NCI-H1417 (cell line): ENCODE results near the gene HLA-F.

ENCODE experiments used
- DNase-seq, 3 experiments: peaks; one replicate each; lab custom pipeline; 2025; lab: John Stamatoyannopoulos, UW

The HLA-F gene

DNA sequence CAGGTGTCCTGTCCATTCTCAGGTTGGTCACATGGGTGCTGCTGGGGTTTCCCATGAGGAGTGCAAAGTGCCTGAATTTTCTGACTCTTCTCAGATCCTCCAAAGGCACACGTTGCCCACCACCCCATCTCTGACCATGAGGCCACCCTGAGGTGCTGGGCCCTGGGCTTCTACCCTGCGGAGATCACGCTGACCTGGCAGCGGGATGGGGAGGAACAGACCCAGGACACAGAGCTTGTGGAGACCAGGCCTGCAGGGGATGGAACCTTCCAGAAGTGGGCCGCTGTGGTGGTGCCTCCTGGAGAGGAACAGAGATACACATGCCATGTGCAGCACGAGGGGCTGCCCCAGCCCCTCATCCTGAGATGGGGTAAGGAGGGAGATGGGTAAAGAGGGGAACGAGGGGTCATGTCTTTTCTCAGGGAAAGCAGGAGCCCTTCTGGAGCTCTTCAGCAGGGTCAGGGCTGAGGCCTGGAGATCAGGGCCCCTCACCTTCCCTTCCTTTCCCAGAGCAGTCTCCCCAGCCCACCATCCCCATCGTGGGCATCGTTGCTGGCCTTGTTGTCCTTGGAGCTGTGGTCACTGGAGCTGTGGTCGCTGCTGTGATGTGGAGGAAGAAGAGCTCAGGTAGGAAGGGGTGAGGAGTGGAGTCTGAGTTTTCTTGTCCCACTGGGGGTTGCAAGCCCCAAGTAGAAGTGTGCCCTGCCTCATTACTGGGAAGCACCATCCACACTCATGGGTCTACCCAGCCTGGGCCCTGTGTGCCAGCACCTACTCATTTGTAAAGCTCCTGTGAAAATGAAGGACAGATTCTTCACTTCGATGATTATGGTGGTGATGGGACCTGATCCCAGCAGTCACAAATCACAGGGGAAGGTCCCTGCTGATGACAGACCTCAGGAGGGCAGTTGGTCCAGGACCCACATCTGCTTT lies 2.0 kb downstream of the HLA-F start:
- no peak for DNase-seq

DNA sequence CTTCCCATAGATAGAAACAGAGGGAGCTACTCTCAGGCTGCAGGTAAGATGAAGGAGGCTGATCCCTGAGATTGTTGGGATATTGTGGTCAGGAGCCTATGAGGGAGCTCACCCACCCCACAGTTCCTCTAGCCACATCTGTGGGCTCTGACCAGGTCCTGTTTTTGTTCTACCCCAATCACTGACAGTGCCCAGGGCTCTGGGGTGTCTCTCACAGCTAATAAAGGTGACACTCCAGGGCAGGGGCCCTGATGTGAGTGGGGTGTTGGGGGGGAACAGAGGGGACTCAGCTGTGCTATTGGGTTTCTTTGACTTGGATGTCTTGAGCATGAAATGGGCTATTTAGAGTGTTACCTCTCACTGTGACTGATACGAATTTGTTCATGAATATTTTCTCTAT lies 2.8 kb downstream of the HLA-F start:
- DNase-seq, result no peak

DNA sequence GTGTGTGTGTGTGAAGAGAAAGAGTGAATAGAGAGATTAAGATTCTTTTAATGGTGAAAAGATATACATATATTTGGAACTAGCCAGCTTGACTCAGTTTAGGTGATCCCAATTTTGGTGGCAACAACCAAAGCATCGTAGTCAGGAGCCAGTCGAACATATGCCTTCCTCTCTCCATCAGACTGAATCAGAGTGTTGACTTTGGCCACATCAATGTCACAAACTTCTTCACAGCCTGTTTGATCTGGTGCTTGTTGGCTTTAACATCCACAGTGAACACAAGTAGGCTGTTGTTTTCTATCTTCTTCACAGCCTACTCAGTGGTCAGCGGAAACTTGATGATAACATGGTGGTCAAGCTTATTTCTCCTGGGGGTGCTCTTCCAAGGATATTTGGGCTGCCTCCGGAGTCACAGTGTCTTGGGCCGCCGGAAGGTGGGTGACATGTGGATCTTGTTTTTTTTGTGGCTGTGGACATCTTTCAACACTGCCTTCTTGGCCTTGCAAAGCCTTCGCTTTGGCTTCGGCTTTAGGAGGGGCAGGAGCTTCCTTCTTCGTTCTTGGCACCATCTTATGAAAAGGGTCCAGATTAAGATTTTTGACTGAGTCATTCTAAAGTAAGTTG lies 3.4 kb downstream of the HLA-F start:
- DNase-seq, result no peak

DNA sequence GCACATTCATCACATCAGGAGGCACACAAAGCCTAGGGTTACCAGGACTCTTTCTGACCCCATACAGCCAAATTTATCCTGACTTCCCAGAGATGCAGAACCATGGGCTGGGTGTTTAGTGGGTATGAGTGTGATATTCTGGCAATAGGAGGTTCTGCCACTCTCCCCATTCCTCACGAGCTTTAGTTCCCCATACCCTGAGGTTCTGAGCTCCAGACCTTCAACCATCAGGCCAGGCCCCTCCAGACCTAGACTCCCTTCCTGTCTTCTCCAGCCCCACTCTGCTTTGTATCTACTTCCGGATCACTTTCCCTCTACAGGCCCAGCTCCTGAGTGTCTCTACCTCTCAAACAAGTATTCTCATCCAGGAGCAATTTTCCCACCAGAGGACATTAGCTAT lies 4.4 kb downstream of the HLA-F start:
- no peak for DNase-seq

DNA sequence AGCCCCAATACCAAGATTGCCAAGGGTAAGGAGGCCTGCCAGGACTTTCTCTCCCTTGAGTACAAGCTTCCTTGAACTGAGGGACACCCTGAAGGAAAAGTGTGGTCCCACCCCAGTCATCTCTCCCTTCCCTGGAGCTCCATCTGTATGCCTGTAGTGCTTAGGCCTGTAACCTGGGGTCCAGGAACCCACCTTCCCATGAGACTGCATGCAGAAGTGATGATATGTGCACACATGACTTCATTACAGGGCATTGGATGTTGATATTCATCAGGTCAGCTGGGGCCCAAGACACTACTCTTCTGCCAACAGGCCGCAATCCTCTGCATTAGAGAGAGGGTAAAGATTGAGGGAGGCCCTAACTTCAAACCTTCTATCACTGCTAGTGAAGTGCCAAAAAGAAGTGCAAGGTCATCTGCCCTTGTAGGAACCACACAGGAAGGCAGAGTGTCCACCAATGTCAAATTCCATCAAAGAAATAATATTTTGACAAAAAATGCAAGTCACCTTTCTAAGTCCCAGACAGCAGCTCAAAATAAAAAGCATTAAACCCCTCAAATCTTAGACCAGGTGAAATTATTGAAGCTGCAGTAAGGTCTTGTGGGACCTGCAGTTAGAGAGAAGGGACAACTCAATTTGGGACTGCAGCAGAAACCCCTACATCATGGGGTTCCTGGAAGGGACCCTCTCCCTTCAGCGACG lies 5.1 kb downstream of the HLA-F start:
- DNase-seq, result no peak

DNA sequence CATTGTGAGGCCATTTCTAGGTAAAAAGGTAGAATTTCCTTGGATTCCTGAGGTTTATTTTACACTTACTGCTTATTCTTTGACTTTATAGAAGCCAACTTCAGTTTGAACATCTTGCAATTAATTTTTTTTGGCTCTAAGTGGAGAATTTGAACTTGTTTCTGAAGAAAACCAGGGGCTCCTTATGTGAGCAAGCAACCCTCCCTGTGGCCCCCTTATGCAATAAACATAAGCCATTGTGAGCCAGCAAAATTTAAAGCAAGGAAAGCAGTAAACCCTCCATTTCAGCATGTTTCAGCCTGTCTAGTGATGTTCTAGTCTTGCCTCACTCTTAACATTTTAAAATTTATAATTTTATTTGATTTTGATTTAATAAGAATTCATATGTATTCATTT lies 5.6 kb downstream of the HLA-F start:
- DNase-seq, result no peak

DNA sequence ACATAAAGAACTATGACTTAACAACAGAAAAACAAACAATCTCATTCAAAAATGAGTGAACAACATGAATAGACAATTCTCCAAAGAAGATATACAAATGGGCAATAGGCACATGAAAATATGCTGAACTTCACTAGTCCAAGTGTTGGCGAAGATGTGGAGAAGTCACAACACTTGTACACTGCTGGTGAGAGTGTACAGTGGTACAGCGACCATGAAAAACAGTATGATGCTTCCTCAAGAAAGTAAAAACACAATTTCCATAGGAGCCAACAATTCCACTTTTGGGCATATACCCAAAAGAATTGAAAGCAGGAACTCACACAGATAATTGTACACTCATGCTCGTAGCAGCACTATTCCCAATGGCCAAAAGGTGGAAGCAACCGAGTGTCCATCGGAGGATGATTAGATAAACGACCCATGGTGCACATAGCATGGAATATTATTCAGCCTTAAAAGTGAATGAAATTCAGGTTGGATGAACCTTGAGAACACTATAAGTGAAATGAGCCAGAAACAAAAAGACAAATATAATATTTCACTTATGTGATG lies 6.6 kb downstream of the HLA-F start:
- DNase-seq, result no peak

DNA sequence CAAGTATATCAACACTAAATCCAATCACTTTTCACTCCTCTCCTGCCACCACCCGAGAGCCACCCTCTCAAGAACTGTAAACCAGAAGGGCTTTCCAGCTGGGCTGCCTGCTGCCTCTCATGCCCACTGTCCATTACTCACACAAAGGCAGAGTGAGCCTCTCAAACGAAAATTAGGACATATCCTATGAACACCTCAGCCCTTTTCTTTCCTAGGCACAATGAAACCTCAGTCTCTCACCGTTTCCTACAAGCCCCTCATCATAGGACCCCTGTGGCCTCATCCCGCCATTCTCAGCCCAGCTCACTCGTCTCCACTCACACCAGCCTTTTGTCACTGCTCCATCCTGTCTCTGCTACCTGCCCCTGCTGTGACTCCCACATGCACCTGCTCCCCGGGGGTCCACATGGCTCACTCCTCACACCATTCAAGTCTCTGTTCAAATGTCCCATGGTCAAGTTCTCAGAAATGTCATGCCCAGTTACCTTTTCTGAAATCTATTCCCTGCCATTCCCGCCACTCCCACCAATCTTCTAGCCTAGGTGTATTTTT lies 7.4 kb downstream of the HLA-F start:
- no peak for DNase-seq

DNA sequence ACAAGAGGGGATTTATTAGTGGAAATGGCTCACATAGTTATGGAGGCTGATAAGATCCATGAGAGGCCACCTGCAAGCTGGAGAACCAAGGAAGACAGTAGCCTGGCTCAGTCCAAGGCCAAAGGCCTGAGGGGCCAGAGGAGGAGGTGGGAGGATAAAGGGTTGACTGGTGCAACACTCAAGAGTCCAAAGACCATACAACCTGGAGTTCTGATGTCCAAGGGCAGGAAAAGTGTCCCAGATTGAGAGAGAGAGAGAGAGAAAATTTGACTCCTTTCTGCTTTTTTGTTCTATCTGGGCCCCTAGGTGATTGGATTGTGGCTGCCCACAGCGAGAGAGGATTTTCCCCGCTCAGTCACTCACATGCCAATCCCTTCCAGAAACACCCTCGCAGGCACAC lies 8.0 kb downstream of the HLA-F start:
- DNase-seq, result no peak

DNA sequence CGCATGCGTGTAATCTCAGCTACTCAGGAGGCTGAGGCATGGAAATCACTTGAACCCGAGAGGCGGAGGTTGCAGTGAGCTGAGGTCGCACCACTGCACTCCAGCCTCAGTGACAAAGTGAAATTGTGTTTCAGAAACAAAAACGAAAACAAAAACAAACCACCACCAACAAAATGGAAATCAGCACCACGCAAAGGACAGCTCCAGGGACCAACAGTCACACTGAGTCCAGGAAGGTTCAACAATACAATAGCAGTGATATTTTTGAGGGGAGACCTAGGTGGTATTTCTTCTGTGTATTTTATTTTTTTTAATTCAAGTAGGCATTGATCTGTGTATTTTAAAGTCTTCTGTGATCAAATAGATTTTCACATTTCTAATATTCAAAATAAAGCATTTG lies 9.8 kb downstream of the HLA-F start:
- DNase-seq, result no peak

DNA sequence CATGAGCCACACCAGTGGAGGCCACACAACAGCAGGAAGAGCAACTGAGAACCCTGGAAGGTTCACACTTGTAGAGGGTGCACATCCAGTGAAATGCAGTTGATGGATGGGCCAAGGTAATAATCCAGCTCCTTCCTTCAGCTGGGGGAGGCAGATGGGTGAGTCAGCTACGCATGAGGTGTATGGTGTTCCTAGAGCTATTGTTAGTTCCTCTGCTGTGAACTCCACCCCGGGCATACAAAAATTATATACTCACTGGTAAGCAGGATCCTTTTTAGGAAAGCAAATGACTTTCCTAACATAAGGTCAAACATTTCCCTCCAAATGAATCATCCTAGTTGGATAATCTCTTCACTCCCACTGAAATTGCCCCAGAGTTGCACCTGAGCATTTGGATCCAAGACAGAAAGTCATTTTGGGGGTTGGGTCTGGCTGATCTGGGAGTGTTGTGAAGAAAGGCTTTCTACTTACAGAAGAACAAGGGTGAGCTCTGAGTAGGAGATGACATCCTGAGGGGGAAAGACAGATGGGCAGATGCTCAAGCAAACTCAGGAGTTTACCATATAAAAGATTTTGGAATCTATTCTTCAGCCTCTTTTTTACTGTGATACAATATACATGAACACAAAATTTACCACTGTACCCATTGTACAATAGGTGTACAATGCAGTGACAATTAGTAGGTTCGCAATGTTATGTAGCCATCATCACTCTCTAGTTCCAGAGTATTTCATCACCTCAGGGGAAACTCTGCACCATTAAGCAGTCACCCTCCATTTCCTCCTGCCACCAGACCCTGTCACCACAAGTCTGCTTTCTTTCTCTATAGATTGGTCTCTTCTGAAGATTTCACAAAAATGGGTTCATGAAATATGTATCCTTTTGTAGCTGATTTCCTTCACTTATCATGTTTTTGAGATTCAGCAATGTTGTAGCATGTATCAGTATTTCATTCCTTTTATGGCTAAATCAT lies 11.1 kb downstream of the HLA-F start:
- DNase-seq, result no peak

DNA sequence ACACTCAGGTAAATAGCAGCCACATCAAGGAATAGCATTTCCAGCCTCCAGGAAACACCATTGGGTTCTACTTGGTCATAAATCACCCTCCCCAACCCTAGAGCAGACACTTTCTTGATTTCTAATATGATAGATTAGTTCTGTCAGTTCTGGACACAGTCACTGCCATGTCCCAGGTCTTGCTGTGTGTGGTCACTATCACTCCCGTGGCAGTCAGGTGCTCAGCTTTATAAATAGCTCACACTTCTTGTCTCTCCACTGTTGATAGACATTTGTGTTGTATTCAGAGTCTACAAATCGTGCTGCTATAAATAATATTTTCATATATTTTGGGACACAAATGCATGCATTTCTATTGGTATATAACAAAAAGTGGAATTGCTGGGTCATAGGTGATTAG lies 13.3 kb downstream of the HLA-F start:
- no peak for DNase-seq

DNA sequence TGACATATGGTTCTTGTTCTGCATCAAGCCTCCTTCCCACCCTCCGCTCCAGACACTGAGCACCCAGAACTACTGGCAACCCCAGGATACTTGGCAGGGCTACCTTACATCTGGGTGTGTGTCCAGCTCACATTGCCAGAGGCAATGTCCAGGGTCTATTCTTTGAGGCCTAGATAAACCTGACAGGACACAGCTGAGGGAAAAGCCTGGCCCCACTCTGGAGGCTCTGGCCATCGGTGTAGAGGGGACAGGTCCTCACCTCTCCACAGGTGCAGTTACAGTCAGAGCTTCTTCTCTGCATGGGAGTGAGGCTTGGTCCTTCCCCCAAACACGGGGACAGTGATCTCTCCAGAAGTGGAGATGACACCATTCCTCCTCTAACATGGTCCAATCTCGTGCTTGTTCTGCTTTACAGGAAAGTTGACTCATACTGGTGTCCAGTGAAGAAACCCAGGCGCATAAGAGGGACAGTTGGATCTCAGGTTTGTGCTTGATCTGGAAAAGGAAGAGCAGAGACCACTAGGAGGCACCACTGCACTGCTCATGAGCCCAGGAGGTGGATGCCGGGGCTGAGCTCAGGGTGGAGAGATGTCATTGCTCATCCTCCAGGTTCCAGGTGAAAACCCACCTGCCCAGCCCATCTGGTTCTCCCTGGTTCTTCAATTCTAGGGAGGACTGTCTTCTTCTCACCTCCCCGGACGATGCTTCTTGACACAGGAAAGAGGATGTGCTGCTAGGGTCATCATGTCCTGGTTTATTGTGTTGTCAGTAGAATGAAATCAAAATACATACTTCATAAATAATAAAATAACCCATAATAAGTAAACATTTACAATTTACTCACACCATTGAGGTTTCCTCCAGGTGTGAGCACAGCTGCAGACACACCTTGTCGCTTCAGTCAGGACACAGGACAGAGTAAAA lies 14.7 kb downstream of the HLA-F start:
- peak; percentile 10 to 65 (median 27) for DNase-seq

DNA sequence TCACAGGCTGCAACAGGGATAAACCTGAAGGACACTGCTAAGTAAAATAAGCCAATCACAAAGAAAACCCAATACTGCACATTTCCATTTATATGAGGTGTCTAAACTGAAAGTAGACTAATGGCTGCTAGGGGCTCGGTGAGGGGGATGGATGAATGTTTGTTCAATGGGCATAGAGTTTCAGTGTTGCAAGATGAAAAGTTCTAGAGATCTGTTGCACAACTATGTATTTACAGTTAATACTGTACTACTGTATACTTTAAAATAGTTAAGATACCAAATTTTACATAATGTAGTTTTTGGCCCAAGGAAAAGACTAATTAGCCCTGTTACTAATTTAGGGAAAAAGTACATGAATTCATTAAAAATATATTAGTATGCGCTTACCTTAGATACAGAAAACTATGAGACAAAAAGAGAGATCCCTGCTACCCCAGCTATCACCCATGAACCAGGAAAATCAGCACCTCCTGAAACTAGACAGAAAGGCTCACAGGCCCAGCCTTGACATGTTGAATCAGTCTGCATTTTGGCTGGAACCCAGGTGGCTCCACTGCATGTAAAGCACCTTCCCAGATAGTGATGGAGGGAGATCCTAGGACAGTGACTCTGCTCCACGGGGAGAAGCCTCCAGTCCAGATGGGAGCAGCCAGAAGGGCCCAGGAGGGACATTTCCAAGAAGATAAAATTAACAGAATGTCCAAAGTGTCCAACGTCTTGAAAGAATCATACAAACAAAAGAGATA lies 16.1 kb downstream of the HLA-F start:
- no peak for DNase-seq

DNA sequence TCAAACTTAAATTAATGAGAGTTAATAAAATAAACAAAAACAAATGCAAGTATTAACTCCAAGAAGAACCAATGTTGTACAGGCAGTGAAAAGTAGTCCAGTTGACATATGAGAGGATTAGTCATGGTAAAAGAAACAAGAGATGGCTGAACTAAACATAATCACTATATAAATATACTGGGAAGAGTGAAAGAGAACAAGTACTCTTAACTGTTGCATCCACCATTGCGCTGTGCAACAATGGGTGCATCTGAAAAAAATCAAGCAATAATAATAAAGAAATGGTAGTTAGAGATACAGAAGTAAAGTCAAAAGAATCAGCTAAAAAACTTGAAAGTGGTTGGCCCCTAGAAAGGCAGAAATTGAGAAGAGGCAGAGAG lies 16.6 kb downstream of the HLA-F start:
- no peak for DNase-seq

DNA sequence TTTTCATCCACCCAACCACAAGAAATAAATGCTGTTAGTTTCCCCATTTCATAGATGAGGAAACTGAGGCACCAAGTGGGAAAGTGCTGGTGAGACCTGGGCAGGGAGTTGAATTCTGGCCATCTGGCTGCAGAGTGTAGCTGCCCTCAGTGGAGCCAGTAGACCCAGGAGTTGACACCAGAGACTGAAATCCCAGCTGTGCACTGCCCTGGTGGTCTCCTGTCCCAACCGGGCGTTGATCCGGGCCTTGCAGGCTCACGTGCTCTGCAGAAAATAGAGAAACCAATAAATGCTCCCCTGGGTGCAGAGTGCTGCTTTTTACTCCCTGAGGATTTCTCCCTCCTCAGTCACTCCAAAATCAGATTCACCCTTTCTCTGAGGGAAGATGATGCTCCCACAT lies 18.4 kb downstream of the HLA-F start:
- no peak for DNase-seq

DNA sequence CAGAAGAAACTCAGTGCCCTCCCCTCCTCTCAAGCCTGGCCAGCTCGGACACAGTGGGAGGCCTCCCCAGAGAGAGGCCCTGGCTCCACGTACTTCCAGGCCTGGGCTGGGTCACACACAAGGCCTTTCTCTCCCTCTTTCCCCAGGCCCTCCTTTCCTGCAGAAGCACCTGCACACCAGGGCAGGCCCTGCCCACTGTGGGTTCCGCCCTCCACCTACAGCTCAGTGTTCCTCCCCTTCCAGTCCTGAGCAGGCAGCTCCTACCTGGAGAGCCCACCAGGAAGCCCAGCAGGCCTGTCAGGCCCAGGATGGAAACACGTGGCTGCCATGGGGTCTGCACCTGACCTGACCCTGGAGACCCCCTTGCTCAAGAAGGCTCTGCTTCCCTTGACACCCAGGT lies 18.9 kb downstream of the HLA-F start:
- DNase-seq, result no peak

DNA sequence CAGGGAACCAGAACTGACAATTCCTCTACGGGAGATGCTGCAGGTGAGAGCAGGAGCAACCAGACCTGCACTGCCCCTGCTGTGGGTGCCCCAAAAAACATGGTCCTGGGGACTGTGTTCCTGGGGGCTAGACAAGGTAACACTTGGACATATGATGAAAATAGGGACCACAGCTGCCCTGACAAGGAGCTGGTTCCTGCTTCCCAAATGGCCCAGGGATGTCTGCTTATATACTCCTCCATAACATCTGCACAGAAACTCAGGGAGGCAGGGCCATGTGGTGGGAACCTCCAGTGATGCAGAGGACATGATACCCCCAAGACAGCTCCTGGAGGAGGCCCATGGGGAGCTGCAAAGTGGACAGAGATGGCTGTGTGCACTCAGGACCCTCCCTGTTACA lies 19.8 kb downstream of the HLA-F start:
- DNase-seq, result no peak

DNA sequence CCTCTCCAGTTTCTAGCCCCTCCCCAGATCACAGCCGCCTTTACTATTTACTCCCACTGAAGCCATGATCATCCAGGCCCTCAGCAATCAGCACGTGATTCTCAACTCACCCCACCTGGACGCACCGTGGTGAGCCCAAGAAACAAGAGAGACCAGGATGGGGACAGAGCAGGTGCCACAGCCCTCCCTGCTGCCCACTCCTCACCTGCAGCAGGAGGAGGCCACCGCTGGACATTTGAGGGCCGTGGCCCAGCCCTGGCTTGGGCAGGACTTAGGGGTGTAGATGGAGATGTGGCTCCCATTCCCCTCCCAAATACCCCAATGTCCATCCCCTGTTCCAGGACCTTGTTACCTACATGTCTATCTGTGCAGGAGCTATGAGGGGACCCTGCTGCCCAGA lies 20.3 kb downstream of the HLA-F start:
- DNase-seq, result no peak
